ENCODE results near the gene C1QTNF2. TPM values are rescaled to one million over a fixed set of nuclear protein-coding genes. Genes with fewer than 3 reads are reported as not detected.

The C1QTNF2 gene
- total RNA-seq, 2 donors from 2014 or later = 0.26 TPM; not detected in 1

- no peaks in the 10 kb centered on the region for H3K36me3 ChIP-seq (replicated peaks in 1 of 2; ENCODE audit: insufficient read depth in 1 of 2, low read depth in 2 of 2)
- intact Hi-C loops (cut with DNase I) = no loop called here
- no peak for DNase-seq
- H3K9me3 ChIP-seq = no peaks in the 10 kb centered on the region
- ATAC-seq = no peak
- H3K27me3 ChIP-seq = no peaks in the 10 kb centered on the region
- no peak overlapping the region for H3K27ac ChIP-seq
- WGBS, 2 donors = 79% methylated on average over 8 of the region's 8 CpGs
- no peaks in the 10 kb centered on the region for H3K4me1 ChIP-seq
- TF ChIP-seq POLR2A (IDR thresholded peaks at IDR 0.05) (no peak), CTCF (IDR thresholded peaks at IDR 0.05) (peak in 6 of 7 experiments; percentile 23 to 35 (median 28))
- H3K4me3 ChIP-seq = no peak overlapping the region
Measured at GRCh38 chr5:160390787-160391696, 20.6 kb upstream of the C1QTNF2 start.

GRCh38 chr5:160387445-160387844 is 17.0 kb upstream of the C1QTNF2 start:
- Histone ChIP-seq H3K4me1 (no peaks in the 10 kb centered on the region), H3K27ac (no peak overlapping the region), H3K4me3 (no peak overlapping the region), H3K27me3 (no peaks in the 10 kb centered on the region), H3K36me3 (replicated peaks in 1 of 2; ENCODE audit: insufficient read depth in 1 of 2, low read depth in 2 of 2) (no peaks in the 10 kb centered on the region), H3K9me3 (no peaks in the 10 kb centered on the region)
- no peak for TF ChIP-seq CTCF (IDR thresholded peaks at IDR 0.05)
- no peak for TF ChIP-seq POLR2A (IDR thresholded peaks at IDR 0.05)
- 86 to 100% methylated on average over 1 of the region's 1 CpG for WGBS, 2 donors
- intact Hi-C loops (cut with DNase I) = no loop called here
- no peak for ATAC-seq
- no peak for DNase-seq

GRCh38 chr5:160385496-160385895 is 15.1 kb upstream of the C1QTNF2 start:
- intact Hi-C loops (cut with DNase I) = no loop called here
- no peaks in the 10 kb centered on the region for H3K9me3 ChIP-seq
- no peaks in the 10 kb centered on the region for H3K27me3 ChIP-seq
- no peaks in the 10 kb centered on the region for H3K4me1 ChIP-seq
- ATAC-seq (no peak), DNase-seq (no peak)
- no peak overlapping the region for H3K4me3 ChIP-seq
- no peaks in the 10 kb centered on the region for H3K36me3 ChIP-seq (replicated peaks in 1 of 2; ENCODE audit: insufficient read depth in 1 of 2, low read depth in 2 of 2)
- TF ChIP-seq POLR2A (IDR thresholded peaks at IDR 0.05) (no peak), CTCF (IDR thresholded peaks at IDR 0.05) (no peak)
- no peak overlapping the region for H3K27ac ChIP-seq

- Histone ChIP-seq H3K27ac (no peak overlapping the region), H3K4me1 (no peaks in the 10 kb centered on the region), H3K27me3 (no peaks in the 10 kb centered on the region), H3K9me3 (no peaks in the 10 kb centered on the region), H3K4me3 (no peak overlapping the region), H3K36me3 (replicated peaks in 1 of 2; ENCODE audit: insufficient read depth in 1 of 2, low read depth in 2 of 2) (no peaks in the 10 kb centered on the region)
- no peak for ATAC-seq
- TF ChIP-seq POLR2A (IDR thresholded peaks at IDR 0.05) = no peak
- no peak for TF ChIP-seq CTCF (IDR thresholded peaks at IDR 0.05)
- intact Hi-C loops (cut with DNase I) = no loop called here
- 93 to 100% methylated on average over 1 of the region's 1 CpG for WGBS, 2 donors
- no peak for DNase-seq
Measured at GRCh38 chr5:160384681-160385080, 14.3 kb upstream of the C1QTNF2 start.

- TF ChIP-seq POLR2A (IDR thresholded peaks at IDR 0.05) (no peak), CTCF (IDR thresholded peaks at IDR 0.05) (no peak)
- Histone ChIP-seq H3K27me3 (no peaks in the 10 kb centered on the region), H3K9me3 (no peaks in the 10 kb centered on the region), H3K27ac (no peak overlapping the region), H3K4me3 (no peak overlapping the region), H3K36me3 (replicated peaks in 1 of 2; ENCODE audit: insufficient read depth in 1 of 2, low read depth in 2 of 2) (no peaks in the 10 kb centered on the region), H3K4me1 (no peaks in the 10 kb centered on the region)
- ATAC-seq (no peak), DNase-seq (no peak)
- WGBS, 2 donors = 64 to 75% methylated on average over 3 of the region's 3 CpGs
- intact Hi-C loops (cut with DNase I) = no loop called here
Measured at GRCh38 chr5:160382346-160382745, 11.9 kb upstream of the C1QTNF2 start.
